Measurements from ENCODE around the gene CD28. TPM values are rescaled to one million over a fixed set of nuclear protein-coding genes. Genes with fewer than 3 reads are reported as not detected.

The CD28 gene
- total RNA-seq, 4 donors from 2014 or later = 0.08 to 1.0 (median 0.15) TPM; not detected in 1

DNA sequence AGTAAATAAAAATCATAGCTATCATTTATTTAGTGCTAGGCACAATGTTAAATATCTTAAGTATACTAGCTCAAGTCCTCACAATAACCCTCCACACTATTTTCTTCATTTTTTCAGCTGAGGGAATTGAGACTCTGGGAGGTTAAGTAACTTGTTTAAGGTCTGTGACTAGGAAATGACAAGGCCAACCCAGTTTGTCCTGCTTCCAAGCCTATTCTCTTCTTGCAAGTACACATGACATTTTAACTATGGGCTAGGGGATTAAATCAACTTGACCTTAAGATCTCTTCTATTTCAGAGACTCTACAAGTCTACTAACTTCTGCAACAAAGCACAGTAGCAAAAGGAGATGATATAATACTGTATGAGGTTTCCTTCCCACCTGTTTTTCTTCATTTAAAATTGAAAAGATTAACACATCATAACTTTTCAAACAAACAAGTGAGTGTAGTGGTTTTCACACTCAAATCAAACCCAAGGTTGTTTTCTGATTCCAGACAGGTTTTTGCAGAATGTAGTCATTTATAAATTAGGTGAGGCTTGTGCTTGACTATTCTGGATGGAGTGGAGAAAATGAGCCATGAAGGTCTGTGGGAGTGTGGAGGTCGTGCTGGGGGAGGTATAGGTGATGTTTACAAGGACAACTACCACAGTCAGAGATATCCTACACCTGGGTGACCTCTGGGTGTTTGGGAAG is 57.0 kb downstream of the CD28 start:
- 92% methylated on average over 1 of the region's 1 CpG for WGBS

DNA sequence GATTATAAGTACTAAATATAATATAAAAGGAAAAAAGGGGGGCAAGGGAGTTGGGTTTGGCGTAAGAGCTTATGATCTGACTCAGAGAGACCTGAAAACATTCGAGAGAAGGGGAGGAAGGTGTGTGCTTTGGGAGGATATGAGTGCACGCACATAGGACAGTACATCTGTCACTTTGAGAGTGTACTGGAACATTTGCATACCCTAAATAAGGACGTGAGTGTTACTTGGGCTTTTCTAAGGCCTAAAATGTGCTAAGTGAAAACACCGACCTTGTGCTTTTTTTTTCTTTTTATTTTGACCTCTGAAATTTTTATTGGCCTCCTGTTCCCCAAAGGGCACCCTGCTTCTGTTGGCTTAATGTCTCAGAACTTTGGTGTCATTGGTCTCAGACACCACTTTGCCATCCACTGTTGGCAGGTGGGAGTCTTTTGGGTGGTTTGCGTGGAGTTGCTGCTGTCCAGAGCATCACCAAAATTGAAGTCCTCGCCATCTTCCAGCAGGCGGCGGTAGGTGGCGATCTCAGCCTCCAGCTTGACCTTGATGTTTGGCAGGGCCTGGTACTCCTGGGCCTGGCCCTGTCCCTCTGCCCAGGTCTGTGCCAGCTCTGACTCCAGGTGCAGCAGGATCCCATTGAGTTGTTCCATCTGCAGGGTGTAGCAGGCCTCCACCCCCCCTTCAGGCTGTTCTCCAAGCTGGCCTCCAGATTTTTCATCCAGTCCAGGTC is 57.7 kb downstream of the CD28 start:
- Histone ChIP-seq H3K27me3 (no peaks in the 10 kb centered on the region), H3K4me3 (no peak overlapping the region), H3K9me3 (no peaks in the 10 kb centered on the region), H3K27ac (no peak overlapping the region), H3K36me3 (no peaks in the 10 kb centered on the region), H3K4me1 (no peaks in the 10 kb centered on the region)
- DNase-seq (ENCODE audit: low spot score in 2 of 2) = no peak
- 86% methylated on average over 7 of the region's 10 CpGs for WGBS
- TF ChIP-seq EP300 (IDR thresholded peaks at IDR 0.05) = no peak
- no peak for TF ChIP-seq CTCF (IDR thresholded peaks at IDR 0.05)
- TF ChIP-seq POLR2AphosphoS5 (IDR thresholded peaks at IDR 0.05) = no peak
- TF ChIP-seq POLR2A (IDR thresholded peaks at IDR 0.05) = no peak

More for the DNA sequence above, 57.0 kb downstream of the CD28 start:
- H3K27ac ChIP-seq = no peak overlapping the region
- no peak overlapping the region for H3K4me3 ChIP-seq
- H3K36me3 ChIP-seq = no peaks in the 10 kb centered on the region
- TF ChIP-seq POLR2AphosphoS5 (IDR thresholded peaks at IDR 0.05) = no peak
- no peak for TF ChIP-seq CTCF (IDR thresholded peaks at IDR 0.05)
- no peak for TF ChIP-seq POLR2A (IDR thresholded peaks at IDR 0.05)
- no peak for TF ChIP-seq EP300 (IDR thresholded peaks at IDR 0.05)
- H3K9me3 ChIP-seq = no peaks in the 10 kb centered on the region
- DNase-seq (ENCODE audit: low spot score in 2 of 2) = no peak
- H3K4me1 ChIP-seq = no peaks in the 10 kb centered on the region
- no peaks in the 10 kb centered on the region for H3K27me3 ChIP-seq

DNA sequence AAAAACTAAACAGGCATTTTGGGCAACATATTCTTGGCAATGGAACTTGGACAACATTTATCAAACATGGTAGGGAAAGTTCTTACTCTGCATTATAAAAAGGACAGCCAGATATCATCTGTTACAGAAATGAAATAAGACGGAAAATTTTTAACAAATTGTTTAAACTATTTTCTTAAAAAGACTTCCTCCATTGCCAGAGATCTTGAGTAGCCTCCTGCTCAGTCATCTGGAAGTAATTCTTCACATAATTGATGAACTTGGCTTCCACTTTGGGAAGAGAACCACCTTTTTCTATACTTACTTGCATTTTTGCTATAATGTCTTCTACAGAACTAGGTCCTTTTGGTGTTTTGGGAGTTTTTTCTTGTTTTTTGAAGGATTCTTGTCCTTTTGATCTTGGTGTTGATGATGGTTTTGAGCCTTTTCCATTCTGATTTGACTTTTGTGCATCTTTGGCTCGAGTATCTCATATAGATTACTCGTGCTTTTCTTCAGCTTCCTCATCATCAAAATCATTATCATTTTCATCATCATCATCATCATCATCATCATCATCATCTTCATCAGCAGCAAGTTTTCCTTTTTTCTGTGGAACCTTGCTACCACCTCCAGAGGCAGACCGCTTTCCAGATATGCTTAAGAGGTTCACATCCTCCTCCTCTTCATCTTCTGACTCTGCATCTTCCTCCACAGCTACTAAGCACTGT is 66.2 kb downstream of the CD28 start:
- 81% methylated on average over 4 of the region's 4 CpGs for WGBS
- Histone ChIP-seq H3K4me3 (no peak overlapping the region), H3K9me3 (no peaks in the 10 kb centered on the region), H3K4me1 (no peaks in the 10 kb centered on the region), H3K27ac (no peak overlapping the region), H3K36me3 (no peaks in the 10 kb centered on the region), H3K27me3 (no peaks in the 10 kb centered on the region)
- TF ChIP-seq POLR2A (IDR thresholded peaks at IDR 0.05) (no peak), CTCF (IDR thresholded peaks at IDR 0.05) (no peak), POLR2AphosphoS5 (IDR thresholded peaks at IDR 0.05) (no peak)
- no peak for DNase-seq (ENCODE audit: low spot score in 2 of 2)

DNA sequence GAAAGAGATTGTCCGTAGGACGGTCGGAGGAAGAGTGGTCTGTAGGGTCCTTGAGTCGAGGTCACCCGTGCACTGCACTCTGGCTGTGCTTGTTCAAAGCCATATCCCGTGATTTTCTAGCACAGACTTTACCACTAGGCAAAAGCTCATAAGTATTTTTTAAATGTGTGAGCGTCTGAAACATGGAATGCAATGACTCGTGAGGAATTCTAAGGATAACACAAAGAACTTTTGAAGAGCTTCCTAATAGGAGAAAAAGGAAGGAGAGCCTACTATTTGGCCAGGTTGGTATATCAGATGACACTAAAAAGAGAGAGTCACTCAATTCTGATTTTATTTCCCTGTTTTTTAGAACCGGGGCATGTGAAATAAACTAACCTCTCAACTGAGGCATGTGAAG is 68.3 kb downstream of the CD28 start:
- Histone ChIP-seq H3K4me1 (no peaks in the 10 kb centered on the region), H3K27ac (no peak overlapping the region), H3K4me3 (no peak overlapping the region), H3K9me3 (no peaks in the 10 kb centered on the region), H3K27me3 (no peaks in the 10 kb centered on the region), H3K36me3 (no peaks in the 10 kb centered on the region)
- DNase-seq (ENCODE audit: low spot score in 2 of 2) = no peak
- no peak for TF ChIP-seq EP300 (IDR thresholded peaks at IDR 0.05)
- no peak for TF ChIP-seq CTCF (IDR thresholded peaks at IDR 0.05)
- TF ChIP-seq POLR2A (IDR thresholded peaks at IDR 0.05) = no peak
- no peak for TF ChIP-seq POLR2AphosphoS5 (IDR thresholded peaks at IDR 0.05)
- 82% methylated on average over 9 of the region's 9 CpGs for WGBS

DNA sequence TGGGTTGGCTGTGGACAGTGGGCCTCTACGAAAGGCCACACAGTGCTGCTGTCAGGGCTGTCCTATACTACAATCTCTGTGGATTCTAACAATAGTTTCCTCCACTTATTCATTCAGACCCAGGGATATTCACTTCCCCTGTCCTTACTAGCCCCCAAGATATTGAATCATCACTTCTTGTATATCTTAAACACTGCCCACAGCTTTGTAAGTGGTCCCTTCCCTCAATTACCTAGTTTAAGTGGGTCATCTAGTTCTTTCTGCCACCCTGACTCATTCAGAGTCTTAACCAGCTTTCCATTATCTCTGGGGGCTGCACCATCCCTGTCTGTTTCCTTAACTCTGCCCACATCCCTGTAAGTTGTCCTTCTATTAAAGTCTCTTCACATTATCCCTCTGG is 69.2 kb downstream of the CD28 start:
- no peak overlapping the region for H3K4me3 ChIP-seq
- DNase-seq (ENCODE audit: low spot score in 2 of 2) = no peak
- no peaks in the 10 kb centered on the region for H3K36me3 ChIP-seq
- TF ChIP-seq EP300 (IDR thresholded peaks at IDR 0.05) (no peak), POLR2A (IDR thresholded peaks at IDR 0.05) (no peak), POLR2AphosphoS5 (IDR thresholded peaks at IDR 0.05) (no peak), CTCF (IDR thresholded peaks at IDR 0.05) (no peak)
- no peaks in the 10 kb centered on the region for H3K27me3 ChIP-seq
- WGBS = 76% methylated on average over 1 of the region's 1 CpG
- no peak overlapping the region for H3K27ac ChIP-seq
- H3K4me1 ChIP-seq = no peaks in the 10 kb centered on the region
- no peaks in the 10 kb centered on the region for H3K9me3 ChIP-seq

Data from suprapubic skin (tissue), 4 donors.